ENCODE results near the gene OR6N2.

- TF ChIP-seq CTCF (IDR thresholded peaks at IDR 0.05) (no peak), POLR2A (IDR thresholded peaks at IDR 0.05) (no peak), POLR2AphosphoS5 (IDR thresholded peaks at IDR 0.05) (no peak), EP300 (IDR thresholded peaks at IDR 0.05) (no peak)
Measured at GRCh38 chr1:158803678-158804077, 22.7 kb upstream of the OR6N2 start.

Measured in suprapubic skin (tissue), 4 donors.